ENCODE data around the gene AGAP1. TPM values are rescaled to one million over a fixed set of nuclear protein-coding genes. Genes with fewer than 3 reads are reported as not detected.
"Not testable (repeated sequence)": the region's sequence is repeated elsewhere in the genome, so short reads cannot be mapped to it uniquely, and the experiment has no call there.

The AGAP1 gene
- total RNA-seq, 1 donor, result 12.3 TPM

DNA sequence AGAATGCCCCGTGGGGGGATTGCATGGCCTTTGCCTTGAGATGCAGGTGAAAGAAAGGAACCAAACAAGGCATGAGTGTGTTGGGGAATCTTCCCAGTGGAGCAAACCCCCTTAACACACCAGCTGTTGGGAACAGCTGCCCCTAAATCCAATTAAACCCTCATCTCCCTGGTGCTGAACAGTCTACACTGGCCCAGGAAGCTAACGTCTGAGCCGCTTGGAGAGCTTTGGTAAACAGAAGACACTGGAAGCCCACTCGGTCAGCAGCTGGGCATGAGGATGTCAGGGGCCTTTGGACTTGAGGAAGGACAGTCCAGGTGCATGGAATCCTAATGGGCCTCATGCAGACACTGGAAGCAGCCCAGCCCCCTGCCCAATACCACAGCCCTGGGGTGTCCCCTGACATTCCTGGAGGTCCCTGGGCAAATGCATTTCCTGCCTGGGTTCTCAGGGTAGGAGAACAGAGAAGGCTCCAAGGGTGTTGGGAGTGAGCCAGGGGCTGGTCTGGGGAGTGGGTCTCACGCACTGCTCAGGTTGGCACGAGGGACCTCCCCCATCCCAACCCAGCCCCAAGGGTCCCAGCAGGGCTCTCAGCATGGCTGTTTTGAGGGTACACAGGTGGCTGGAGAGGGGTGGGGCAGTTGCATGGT is 636.6 kb downstream of the AGAP1 start:
- no peak for DNase-seq (ENCODE audit: low read depth)
- no peak overlapping the region for H3K4me3 ChIP-seq (ENCODE audit: low read depth, low read length)
- TF ChIP-seq, protein P1, sequence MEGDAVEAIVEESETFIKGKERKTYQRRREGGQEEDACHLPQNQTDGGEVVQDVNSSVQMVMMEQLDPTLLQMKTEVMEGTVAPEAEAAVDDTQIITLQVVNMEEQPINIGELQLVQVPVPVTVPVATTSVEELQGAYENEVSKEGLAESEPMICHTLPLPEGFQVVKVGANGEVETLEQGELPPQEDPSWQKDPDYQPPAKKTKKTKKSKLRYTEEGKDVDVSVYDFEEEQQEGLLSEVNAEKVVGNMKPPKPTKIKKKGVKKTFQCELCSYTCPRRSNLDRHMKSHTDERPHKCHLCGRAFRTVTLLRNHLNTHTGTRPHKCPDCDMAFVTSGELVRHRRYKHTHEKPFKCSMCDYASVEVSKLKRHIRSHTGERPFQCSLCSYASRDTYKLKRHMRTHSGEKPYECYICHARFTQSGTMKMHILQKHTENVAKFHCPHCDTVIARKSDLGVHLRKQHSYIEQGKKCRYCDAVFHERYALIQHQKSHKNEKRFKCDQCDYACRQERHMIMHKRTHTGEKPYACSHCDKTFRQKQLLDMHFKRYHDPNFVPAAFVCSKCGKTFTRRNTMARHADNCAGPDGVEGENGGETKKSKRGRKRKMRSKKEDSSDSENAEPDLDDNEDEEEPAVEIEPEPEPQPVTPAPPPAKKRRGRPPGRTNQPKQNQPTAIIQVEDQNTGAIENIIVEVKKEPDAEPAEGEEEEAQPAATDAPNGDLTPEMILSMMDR (IDR thresholded peaks at IDR 0.05; ENCODE audit: insufficient read depth, low read length), result no peak

- TF ChIP-seq, protein P1 (IDR thresholded peaks at IDR 0.05; ENCODE audit: insufficient read depth, low read length), result no peak
- DNase-seq (ENCODE audit: low read depth), result no peak
- H3K4me3 ChIP-seq (ENCODE audit: low read depth, low read length), result no peak overlapping the region
These were observed 637.3 kb downstream of the AGAP1 start for GRCh38 chr2:236131073-236131692.

DNA sequence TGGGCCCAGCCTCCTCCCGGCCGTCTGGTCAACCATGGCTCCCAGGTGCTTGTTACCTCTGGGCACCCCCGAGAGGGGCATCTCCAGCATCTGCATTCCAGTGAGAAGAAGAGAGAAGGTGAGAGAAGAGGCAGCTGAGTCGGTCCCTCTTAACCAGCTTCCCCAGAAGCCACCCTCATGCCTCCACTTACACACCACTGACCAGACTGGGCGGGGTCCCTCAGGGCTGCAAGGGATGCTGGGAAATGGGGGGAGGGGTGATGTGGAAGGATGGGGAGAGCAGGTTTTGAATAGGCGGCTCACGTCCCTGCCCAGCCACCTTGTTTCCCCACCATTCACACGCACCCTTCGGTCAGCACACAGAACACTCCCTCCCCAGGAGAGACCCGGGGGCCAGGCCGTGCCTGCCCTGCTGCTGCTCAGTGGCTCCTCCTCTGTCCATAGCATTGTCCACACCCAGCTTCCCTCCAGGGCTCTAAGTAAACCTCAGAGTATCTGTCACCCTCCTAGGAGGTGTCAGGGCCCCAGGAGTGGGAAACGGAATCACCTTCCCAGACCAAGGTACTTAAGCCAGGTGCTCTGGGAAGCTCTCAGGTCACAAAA is 639.7 kb downstream of the AGAP1 start:
- TF ChIP-seq, protein P1 (IDR thresholded peaks at IDR 0.05; ENCODE audit: insufficient read depth, low read length), result no peak
- DNase-seq (ENCODE audit: low read depth), result no peak

DNA sequence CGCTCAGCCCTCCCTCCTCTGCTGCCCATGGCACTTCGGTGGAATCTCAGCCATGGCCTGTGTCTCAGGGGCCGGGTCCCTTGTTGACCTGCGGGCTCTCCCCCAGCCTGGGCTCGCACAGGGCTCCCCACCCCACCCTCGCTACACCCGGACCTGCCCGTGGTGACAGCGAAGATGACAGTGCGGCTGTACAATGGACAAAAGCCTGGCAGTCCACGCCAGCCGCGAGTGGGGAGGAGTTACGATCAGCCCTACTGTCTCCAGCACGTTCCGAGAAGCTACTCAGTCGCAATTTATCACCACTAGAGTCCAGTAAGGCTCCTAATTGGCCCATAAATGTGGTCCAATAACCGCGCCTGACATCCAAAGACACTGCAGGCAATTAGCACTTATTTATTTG is 642.7 kb downstream of the AGAP1 start:
- DNase-seq (ENCODE audit: low read depth), result no peak
- TF ChIP-seq, protein P1 (IDR thresholded peaks at IDR 0.05; ENCODE audit: insufficient read depth, low read length), result no peak
- no peak overlapping the region for H3K4me3 ChIP-seq (ENCODE audit: low read depth, low read length)

More for the DNA sequence above, 639.7 kb downstream of the AGAP1 start:
- H3K4me3 ChIP-seq (ENCODE audit: low read depth, low read length), result no peak overlapping the region

DNA sequence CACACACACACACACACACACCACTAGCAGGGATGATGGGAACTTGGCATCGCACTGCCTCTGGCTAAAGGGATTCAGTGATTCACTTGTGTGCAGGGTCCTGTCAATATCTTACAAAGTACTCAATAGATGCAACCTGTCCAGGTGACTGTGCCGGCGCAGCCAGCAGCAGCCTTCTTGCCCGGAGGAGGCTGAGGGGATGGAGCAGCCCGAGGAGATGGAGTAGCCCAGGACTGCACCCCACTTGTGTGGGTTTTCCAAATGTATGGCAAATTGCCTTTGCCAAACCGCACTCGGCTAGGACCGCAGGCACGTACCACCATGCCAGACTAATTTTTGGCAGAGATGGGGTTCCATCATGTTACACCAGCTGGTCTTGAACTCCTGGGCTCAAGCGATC is 643.2 kb downstream of the AGAP1 start:
- TF ChIP-seq, protein P1 (IDR thresholded peaks at IDR 0.05; ENCODE audit: insufficient read depth, low read length), result no peak
- no peak overlapping the region for H3K4me3 ChIP-seq (ENCODE audit: low read depth, low read length)
- no peak for DNase-seq (ENCODE audit: low read depth)

DNA sequence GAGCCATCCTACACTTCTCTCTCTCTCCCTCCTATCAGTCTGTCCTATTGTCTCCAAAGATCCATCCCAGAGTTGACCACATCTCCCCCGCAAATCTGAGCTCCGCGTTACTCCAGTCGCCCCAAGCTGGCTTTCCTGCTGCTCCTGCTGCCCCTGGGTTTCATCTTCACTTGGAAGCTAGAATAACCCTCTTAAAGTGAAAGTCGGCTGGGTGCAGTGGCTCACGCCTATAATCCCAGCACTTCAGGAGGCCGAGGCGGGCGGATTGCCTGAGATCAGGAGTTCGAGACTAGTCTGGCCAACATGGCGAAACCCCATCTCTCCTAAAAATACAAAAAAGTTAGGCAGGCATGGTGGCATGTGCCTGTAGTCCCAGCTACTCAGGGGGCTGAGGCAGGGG is 647.8 kb downstream of the AGAP1 start:
- not testable (repeated sequence) for DNase-seq (ENCODE audit: low read depth)

DNA sequence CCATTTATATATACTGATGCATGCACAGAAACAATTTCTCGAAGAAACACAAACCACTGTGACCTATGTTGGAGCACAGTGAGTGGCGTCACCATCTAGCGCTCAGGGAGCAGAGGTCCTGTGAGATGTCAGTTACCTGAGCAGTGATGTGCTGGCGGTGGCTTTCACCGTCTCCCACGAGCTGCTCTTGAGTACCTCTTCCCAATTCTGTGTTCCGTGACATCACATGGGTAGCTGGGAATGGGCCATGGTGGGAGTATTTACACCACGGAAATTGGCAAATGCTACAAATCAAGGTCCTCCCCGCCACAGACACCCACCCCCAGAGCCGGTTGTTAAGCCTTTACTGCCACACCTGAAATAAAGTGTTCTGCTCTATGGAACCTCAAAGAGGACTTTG is 650.0 kb downstream of the AGAP1 start:
- TF ChIP-seq, protein P1 (IDR thresholded peaks at IDR 0.05; ENCODE audit: insufficient read depth, low read length), result no peak
- DNase-seq (ENCODE audit: low read depth), result no peak
- H3K4me3 ChIP-seq (ENCODE audit: low read depth, low read length), result no peak overlapping the region

More for the DNA sequence above, 647.8 kb downstream of the AGAP1 start:
- H3K4me3 ChIP-seq (ENCODE audit: low read depth, low read length), result not testable (repeated sequence)
